GOT3 (cell line): ENCODE data around the gene FBXO22.
"Not testable (repeated sequence)": the region's sequence is repeated elsewhere in the genome, so short reads cannot be mapped to it uniquely, and the experiment has no call there.

Source experiments
- DNase-seq: peaks from one replicate; lab custom pipeline; 2025; ENCODE audit warnings: mixed read lengths; lab: John Stamatoyannopoulos, UW

Gene FBXO22

GRCh38 chr15:75903331-75904239 is at the start of gene FBXO22:
FBXO22 (plus strand) TSS chr15:75903878; CDS start chr15:75903964, 86 bp downstream.
- DNase-seq: peak; percentile 82

- no peak for DNase-seq
These were observed 45.8 kb upstream of the FBXO22 start for GRCh38 chr15:75857886-75858285.

- DNase-seq: no peak
These were observed 41.8 kb upstream of the FBXO22 start for GRCh38 chr15:75861750-75862402.

- DNase-seq: no peak
These were observed 40.9 kb upstream of the FBXO22 start for GRCh38 chr15:75862796-75863195.

GRCh38 chr15:75864213-75865059 is 39.2 kb upstream of the FBXO22 start:
- DNase-seq: no peak

- DNase-seq: not testable (repeated sequence)
These were observed 37.6 kb upstream of the FBXO22 start for GRCh38 chr15:75866045-75866444.

- no peak for DNase-seq
These were observed 36.8 kb upstream of the FBXO22 start for GRCh38 chr15:75866916-75867315.

- no peak for DNase-seq
These were observed 36.2 kb upstream of the FBXO22 start for GRCh38 chr15:75867449-75867848.

- DNase-seq: no peak
These were observed 35.7 kb upstream of the FBXO22 start for GRCh38 chr15:75868019-75868418.

- no peak for DNase-seq
These were observed 34.2 kb upstream of the FBXO22 start for GRCh38 chr15:75869446-75869845.

- DNase-seq: not testable (repeated sequence)
These were observed 32.1 kb upstream of the FBXO22 start for GRCh38 chr15:75871589-75871988.

GRCh38 chr15:75872403-75872990 is 31.2 kb upstream of the FBXO22 start:
- no peak for DNase-seq

- DNase-seq: no peak
These were observed 19.6 kb upstream of the FBXO22 start for GRCh38 chr15:75884041-75884440.

GRCh38 chr15:75887178-75887577 is 16.5 kb upstream of the FBXO22 start:
- DNase-seq: no peak

GRCh38 chr15:75891895-75892294 is 11.8 kb upstream of the FBXO22 start:
- DNase-seq: no peak

GRCh38 chr15:75895731-75896130 is 7.9 kb upstream of the FBXO22 start:
- no peak for DNase-seq

GRCh38 chr15:75900577-75900976 is 3.1 kb upstream of the FBXO22 start:
- DNase-seq: no peak

GRCh38 chr15:75902129-75902557 is 1.5 kb upstream of the FBXO22 start:
- no peak for DNase-seq

GRCh38 chr15:75905231-75905630 is 1.6 kb downstream of the FBXO22 start:
- no peak for DNase-seq

GRCh38 chr15:75910355-75910754 is 6.7 kb downstream of the FBXO22 start:
- DNase-seq: not testable (repeated sequence)

GRCh38 chr15:75916978-75917377 is 13.3 kb downstream of the FBXO22 start:
- no peak for DNase-seq

GRCh38 chr15:75918135-75918534 is 14.5 kb downstream of the FBXO22 start:
- no peak for DNase-seq
